SIG-M5 (cell line): ENCODE results near the gene MESP2.

Experiments
- DNase-seq: peaks from one replicate; lab custom pipeline; 2025; lab: John Stamatoyannopoulos, UW

MESP2 gene, protein sequence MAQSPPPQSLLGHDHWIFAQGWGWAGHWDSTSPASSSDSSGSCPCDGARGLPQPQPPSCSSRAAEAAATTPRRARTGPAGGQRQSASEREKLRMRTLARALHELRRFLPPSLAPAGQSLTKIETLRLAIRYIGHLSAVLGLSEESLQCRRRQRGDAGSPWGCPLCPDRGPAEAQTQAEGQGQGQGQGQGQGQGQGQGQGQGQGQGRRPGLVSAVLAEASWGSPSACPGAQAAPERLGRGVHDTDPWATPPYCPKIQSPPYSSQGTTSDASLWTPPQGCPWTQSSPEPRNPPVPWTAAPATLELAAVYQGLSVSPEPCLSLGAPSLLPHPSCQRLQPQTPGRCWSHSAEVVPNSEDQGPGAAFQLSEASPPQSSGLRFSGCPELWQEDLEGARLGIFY

DNA sequence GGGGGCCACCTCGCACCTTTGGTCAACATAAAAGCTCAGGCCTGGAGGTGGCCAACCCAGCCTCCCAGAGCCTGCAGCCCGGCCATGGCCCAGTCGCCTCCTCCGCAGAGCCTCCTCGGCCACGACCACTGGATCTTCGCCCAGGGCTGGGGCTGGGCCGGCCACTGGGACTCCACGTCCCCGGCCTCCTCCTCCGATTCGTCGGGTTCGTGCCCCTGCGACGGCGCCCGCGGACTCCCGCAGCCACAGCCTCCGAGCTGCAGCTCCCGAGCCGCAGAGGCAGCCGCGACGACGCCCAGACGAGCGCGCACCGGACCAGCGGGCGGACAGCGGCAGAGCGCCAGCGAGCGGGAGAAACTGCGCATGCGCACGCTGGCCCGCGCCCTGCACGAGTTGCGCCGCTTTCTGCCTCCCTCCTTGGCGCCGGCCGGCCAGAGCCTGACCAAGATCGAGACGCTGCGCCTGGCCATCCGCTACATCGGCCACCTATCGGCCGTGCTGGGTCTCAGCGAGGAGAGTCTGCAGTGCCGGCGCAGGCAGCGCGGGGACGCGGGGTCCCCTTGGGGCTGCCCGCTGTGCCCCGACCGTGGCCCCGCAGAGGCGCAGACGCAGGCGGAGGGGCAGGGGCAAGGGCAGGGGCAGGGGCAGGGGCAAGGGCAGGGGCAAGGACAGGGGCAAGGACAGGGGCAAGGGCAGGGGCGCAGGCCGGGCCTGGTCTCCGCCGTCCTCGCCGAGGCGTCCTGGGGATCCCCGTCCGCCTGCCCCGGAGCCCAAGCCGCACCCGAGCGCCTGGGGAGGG is at the start of gene MESP2:
TSS of gene MESP2 (plus strand) at position 59 of the 799 bp plus-strand sequence. CDS start at position 85, 26 bp downstream.
- DNase-seq, result no peak

DNA sequence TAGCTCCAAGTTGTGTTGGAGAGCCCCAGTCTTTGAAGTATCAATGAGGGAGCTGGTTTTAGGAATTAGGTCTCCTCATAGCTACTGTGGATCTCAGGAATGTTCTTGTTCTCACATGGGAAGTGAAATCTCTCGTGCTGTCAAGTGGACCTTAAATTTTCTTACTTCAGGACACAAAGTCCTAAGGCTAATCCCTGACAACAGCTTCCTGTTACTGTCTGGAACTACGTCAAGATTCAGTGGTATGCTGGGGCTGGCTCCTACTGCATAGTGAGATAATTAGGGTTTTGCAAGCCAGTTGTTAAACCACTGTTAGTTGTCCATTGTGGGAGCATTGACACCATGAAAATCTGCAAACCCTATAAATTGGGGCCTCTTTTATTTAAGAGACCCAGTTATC is 47.9 kb upstream of the MESP2 start:
- DNase-seq, result no peak

DNA sequence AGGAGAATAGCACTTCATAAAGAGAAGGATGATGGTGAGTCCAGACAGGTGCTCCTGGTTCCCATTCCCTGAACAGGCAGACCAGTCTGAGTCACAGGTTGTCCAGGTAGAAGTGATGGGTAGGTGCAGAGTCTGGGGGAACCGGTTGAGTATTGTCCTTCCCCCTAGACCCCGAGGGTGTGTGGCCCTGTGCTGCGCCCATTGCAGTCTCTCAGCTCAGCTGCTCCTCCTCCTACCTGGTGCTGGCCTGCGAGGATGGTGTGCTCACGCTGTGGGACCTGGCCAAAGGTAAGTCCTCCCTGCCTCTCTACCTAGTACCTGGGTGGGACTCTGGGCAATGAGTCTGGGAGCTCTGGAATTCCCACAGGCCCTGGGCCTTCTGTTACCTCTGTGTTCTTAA is 44.9 kb upstream of the MESP2 start:
- no peak for DNase-seq

DNA sequence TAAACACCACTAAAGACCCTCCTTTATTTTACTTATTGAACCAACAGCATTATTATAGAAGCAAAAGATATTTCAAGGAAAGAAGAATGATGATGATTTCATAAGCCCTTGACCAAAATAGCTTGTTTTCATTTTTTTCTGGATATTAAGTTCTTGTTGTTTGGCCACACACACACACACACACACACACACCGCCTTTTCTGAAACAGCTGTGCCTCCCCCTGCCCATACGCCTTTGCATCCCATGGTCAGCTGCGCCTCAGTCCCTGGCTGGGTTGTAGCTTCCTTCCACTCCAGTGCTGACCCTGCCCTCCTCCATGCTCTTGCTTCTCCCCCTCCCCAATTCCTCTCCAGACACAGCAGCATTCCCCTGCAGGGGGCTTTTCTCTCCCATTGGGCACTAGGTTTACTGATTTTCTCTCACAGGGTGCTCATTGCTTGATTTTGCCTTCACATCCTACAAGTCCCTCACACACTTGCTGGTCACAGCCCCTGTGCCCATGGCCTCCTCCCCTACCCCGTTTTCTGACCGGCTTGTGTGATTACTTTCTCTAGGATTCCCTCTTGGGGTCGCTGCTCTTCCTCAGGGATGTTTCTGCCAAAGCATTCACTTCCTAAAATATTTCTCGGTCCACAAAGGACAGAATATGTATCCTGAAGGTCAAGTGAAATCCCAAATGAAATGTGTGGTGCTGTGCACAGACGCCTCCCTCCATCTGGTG is 43.5 kb upstream of the MESP2 start:
- DNase-seq, result no peak

DNA sequence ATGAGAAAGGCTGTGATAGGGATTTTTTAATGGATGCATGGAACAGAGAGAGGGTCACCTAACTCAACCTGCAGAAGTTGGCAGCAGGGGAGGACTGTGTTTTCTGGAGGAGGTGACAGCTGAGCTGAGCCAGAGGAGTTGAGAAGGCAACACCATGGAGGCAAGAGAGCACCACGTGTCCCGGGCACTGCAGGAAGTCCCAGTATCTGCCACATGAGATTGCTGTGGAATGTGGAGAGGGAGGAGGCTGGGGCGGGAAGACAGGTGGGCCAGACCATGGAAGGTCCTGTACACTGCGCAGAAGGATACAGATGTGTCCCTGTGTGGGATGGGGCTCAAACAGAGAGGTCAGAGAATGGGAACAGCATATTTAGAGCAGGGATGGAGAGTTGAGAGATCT is 40.4 kb upstream of the MESP2 start:
- no peak for DNase-seq

DNA sequence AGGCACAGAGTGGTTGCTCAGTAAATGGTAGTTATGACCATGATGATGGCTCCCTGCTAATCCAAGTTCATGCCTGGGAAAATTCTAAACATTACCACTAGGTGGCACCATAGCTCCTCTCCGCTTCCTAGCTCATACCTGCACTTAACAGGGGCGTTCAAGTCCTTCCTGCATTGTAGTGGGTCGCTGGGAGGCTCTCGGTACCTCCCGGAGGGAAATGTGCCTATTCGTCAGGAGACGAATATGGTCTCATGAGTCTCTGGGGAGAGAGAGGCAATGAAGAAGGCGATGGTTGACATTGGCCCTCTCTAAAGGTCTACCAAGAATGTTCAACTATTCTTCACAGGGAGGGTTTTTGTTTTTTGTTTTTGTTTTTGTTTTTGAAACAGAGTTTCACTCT is 36.0 kb upstream of the MESP2 start:
- no peak for DNase-seq

DNA sequence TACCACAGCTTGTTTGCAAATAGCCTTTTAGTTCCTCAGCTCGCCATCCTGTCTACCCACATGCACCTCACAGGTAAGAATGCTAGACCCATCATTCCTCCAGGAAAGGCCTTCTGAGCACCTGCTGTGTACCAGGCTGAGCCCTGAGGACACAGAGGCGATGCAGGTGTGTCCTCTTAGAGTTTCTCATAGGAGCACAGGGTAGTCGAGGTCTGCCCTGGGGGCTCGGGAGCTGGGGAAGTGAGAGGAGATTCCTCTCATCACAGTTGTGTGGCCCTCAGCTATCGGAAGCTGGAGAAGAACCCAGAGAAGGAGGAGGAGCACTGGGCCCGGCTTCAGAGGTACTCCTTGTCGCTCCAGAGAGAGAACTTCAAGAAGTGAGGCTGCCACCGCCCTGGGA is 33.1 kb upstream of the MESP2 start:
- DNase-seq, result no peak

DNA sequence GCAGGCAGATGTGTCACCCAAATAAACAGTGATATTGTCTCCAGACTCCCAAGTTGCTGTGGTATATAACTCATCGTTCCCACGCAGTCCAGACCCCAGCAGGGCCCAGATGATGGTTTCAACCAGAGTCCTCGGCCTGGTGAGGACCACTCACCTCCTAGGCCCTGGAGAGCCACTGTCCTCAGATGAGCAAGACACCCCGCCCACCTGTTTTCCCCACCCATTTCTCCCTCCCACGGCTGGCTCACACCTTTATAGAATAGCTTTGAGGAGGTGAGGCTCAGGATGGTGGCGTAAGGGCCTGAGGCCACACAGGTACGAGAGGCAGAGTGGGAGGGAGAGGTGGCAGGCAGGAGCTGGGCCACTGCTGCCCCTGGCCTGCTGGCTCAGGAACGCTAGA is 32.5 kb upstream of the MESP2 start:
- no peak for DNase-seq

DNA sequence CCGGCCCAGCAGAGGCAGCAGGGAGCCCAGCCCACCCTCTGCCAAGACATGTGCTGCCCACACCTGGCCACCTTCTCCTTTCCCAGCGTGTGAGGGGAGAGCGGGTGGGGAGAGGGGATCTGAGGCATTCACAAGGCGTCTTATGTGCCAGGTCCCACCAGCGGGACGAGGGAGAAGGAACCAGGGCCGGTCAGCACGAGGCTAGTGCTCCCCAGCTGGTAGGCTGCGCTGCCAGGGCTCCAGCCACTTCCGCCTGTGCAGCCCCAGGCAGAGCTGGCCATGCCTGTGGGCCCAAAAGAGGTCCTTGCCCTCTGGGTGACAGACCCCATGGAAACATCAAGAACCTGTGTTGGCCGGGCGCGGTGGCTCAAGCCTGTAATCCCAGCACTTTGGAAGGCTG is 31.0 kb upstream of the MESP2 start:
- no peak for DNase-seq

DNA sequence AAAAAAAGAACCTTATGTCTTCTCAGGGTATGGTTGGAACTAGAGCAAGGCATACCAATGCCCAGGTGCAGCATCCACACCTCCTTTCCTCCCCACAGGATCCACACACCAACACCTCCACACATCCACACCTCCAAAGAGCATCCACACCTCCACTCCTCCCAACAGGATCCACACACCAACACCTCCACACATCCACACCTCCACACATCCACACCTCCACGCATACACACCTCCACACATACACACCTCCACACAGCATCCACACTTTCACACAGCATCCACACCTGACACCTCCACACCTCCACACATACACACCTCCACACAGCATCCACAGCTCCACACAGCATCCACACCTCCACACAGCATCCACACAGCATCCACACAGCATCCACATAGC is 30.4 kb upstream of the MESP2 start:
- no peak for DNase-seq

DNA sequence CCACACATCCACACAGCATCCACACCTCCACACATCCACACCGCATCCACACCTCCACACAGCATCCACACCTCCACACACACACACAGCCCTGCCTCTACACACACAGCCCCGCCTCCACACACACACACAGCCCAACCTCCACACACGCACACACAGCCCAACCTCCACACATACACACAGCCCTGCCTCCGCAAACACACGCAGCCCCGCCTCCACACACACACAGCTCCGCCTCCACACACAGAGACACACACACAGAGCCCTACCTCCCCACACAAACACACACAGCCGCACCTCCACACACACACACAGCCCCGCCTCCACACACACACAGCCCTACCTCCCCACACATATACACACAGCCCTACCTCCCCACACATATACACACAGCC is 29.7 kb upstream of the MESP2 start:
- no peak for DNase-seq

DNA sequence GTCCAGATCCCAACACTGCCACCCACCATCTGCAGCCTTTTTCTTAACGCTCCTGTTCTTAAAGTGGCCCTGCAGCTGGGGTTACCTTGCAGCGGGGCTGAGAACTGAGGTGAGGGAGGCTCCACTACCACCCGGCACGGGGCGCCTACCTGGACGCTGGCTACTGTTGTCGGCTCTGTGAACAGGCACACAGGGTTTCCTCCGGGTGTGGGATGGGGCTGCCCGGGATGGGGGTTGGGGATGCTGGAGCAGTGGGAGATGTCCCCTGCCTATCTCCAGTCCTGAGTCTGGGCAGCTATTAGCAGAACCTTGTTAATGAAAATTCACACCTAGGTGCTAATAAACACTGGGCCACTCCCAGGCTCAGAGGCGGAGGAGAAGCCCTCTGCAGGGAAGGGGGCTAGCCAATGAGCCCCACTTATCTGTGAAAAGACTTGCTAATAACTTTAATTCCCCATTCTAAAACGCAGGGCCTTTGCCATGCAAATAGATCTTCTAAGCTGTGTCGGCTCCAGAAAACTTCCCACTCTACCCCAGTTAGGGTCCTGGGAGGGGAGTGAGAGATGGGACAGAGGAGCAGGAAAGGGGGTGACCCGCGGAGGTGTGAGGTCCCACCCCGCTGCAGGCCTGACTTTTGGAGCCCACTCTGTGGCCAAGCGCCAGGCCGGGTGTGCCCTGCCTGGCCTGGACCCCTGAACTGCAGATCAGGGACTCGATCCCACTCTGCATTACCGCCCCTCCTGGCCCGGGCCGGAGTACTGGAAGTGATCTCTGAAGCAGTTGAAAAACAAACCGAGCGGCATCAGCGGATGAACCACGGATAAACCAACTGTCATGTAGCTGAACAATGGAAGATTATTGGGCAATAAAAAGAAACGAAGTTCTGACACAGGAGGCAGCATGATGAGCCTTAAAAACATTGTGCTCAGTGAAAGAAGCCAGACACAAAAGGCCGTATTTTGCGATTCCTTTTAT is 28.1 kb upstream of the MESP2 start:
- DNase-seq, result no peak

DNA sequence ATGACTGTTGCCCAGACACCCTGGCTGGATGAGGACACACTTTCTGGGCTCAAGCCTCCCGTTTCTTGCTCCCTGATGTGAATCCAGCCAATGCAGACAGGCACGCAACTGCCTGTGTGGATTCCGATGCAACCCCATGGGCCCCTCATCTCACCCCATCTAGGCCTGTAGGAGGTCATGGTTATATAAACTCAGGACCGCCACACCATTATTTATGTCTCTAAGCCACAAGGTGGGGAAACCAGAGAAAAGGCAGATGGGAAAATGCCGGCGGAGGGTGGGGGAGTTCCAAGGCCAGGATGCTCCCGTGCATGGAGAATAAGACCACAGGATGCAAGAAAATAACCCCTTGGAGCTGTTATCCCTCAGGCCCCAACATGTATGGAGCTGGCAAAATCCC is 27.1 kb upstream of the MESP2 start:
- DNase-seq, result no peak

DNA sequence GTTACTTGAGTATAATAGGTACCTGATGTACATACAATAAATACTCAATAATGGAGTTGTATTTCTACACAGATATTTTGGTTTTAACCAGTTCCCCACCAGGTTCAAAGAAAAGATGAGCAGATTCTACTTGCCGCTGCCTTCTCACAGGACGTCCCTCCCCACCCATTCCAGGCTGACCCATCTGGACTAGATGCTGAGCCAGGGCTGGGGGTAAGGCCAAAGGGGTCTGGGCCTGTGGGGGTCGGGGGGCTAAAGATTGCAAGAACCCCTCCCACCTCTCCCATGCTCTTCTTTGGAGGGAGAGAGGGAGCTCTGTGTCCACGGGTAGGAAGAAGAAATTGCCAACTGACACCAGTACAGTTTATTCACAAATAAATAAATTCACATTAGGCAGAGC is 26.6 kb upstream of the MESP2 start:
- DNase-seq, result no peak

DNA sequence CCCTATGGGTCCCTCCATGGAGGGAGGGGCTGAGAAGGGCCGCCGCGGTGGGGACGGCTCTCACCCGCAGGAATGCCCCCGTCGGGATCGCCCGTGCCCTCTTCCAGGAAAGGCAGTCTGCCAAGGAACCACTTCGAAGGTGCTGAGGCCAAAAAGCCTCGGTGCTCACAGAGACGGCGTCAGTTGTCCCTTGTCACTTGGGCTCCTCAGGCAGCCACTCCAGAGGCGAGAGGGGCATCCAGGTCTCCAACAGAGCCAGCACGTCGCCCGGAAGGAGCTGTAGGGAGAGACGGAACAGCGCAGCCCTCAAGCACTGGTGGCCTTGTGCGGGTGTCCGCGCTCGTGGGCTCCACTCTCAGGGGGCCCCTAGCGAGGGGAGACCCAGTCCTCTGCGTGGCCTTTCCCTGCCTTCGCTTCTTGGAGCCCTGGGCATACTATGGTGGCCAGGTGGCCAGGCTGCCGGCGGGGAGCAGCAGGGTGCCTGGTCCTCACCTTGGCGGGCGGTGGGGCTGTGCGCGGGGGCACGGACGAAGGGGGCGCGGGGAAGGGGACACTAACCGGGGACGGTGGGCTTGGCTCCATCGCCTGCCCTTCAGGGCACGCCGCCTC is 26.1 kb upstream of the MESP2 start:
- DNase-seq, result no peak

DNA sequence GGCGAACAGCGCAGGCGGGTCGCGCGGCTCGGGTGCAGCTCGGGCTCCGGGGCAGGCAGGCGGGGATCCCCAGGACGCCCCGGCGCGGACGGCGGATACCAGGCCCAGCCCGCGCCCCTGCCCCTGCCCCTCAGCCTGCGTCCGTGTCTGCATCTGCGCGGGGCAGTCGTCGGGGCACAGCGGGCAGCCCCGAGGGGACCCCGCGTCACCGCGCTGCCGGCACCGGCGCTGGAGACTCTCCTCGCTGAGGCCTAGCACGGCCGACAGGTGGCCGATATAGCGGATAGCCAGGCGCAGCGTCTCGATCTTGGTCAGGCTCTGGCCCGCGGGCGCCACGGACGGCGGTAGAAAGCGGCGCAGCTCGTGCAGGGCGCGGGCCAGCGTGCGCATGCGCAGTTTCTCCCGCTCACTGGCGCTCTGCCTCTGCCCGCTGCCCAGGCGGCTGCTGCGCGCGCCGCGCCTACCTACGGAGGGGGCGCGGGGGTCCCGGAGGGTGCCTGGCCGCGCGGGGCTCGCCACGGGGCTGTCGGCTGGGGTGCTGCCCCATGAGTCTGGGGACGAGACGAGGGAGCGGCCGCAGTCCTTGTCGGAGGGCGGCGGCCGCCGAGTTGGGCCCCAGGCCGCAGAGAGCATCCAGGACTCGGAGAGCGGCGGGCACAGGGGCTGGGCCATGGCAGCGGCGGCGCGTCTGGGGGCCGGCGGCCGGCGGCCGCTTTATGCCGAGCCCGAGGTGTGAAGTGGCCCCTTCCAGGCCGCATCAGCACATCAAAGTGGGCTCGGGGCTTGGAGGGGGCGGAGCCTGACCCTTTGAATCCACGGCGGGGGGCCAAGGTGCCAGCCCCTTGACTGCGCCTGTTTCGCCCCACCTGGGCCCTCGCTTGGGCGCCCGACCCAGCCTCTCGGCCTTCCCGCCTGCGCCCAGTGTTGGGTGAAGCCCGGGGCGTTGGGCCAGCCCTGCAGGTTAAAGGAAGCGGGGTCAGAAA is 25.3 kb upstream of the MESP2 start, which contains the start of gene MESP1:
TSS of gene MESP1 (minus strand) at position 690 of the 983 bp plus-strand sequence. CDS start at position 672, 18 bp downstream.
- peak; percentile 32 for DNase-seq

DNA sequence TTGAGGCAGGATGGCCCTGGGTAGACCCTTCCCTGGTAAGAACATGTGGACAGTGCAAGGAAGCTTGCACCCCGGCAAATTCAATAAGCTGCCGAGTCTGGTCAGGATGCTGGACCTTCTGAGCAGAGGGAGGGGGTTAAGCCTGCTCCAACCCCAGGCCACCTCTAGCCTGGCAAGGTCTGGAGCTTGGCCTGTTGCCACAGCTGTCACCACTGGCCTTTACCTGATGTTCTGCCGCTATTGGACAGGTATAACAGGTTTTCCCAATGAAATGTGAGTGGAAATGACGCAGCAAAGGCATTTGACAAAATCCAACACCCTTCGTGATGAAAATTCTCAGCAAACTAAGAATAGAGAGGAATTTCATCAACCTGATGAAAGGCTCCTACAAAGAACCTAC is 24.4 kb upstream of the MESP2 start:
- no peak for DNase-seq

DNA sequence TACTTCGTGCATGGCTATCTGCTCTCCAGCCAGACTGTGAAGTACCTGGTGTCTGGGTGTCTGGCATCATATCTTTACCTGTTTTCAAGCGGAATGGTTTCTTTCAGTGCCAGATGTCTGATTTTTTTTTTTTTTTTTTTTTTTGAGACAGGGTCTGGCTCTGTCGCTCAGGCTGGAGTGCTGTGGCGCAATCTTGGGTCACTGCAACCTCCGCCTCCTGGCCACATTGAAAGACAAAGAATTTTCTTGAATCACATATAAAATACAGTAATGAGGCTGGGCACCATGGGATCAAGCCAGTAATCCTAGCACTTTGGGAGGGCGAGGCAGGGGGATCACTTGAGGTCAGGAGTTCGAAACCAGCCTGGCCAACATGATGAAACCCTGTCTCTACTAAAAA is 22.3 kb upstream of the MESP2 start:
- no peak for DNase-seq

DNA sequence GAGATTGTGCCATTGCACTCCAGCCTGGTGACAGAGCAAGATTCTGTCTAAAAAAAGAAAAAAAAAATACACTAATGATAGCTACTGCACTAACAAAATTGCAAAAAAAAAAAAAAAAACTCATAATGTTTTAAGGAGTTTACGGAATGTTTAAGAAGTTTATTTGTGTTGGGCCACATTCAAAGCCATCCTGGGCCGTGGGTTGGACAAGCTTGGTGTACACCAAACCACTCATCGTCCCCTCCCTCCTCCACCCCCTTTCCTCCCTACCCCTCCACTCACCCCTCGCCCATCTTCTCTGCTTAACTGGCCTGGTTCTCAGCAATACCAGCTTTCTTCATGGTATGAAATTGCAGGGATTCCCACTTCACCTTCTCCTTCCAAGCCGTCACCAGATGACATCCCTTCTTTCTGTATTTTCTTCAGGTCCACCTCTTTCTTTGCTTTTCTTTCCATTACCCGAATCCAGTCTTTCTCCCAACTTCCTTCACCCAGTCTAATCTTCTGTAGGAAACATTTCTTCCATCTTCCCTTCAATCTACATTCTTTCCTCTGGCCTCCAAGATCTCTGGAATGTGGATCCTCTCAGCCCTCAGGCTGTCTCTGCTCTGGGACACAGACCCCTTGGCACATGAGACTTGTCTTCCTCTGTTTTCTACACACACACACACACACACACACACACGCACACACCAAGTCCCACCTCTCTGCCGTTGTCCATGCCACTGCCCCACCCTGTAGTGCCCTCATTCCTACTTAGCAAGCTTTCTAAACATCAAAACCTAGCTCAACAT is 21.6 kb upstream of the MESP2 start:
- no peak for DNase-seq
